Endodermal cell (in vitro differentiated cells): ENCODE data around the gene CPZ. TPM values are rescaled to one million over a fixed set of nuclear protein-coding genes. Genes with fewer than 3 reads are reported as not detected.

Experiments
- DNase-seq: peaks from one replicate; pipeline ENCODE4 v3.0.0-alpha.2; 2017
- H3K27ac ChIP-seq: 2 replicates; pipeline ENCODE4 v1.5.1; 2013; ENCODE audit warnings: mild to moderate bottlenecking, low read depth, low read length, moderate library complexity
- H3K27me3 ChIP-seq: 2 replicates; pipeline ENCODE4 v1.6.1; 2013; ENCODE audit warnings: mild to moderate bottlenecking, low read length, moderate library complexity; ENCODE audit not compliant: insufficient read depth, control insufficient read depth, poor library complexity, severe bottlenecking
- H3K36me3 ChIP-seq: 2 replicates; pipeline ENCODE4 v1.7.0; 2013; ENCODE audit warnings: mild to moderate bottlenecking, low read length, moderate library complexity; ENCODE audit not compliant: control insufficient read depth, insufficient read depth
- H3K4me1 ChIP-seq: one replicate; pipeline ENCODE4 v1.7.0; 2013; ENCODE audit warnings: low read length; ENCODE audit not compliant: control insufficient read depth, insufficient read depth
- H3K4me3 ChIP-seq: 2 replicates; pipeline ENCODE4 v1.5.1; 2013; ENCODE audit warnings: mild to moderate bottlenecking, low read length, moderate library complexity
- H3K9ac ChIP-seq: 2 replicates; pipeline ENCODE4 v1.6.1; 2013; ENCODE audit warnings: mild to moderate bottlenecking, low read length, moderate library complexity; ENCODE audit not compliant: poor library complexity, severe bottlenecking; ENCODE audit errors: extremely low read depth
- H3K9me3 ChIP-seq: 2 replicates; pipeline ENCODE4 v1.6.1; 2013; ENCODE audit warnings: mild to moderate bottlenecking, low read length, moderate library complexity; ENCODE audit not compliant: control insufficient read depth
- H3K27ac Mint-ChIP-seq: 2 replicates; pipeline ENCODE4 v1.8.0; 2020; ENCODE audit warnings: mixed read lengths
- H3K27me3 Mint-ChIP-seq: 2 replicates; pipeline ENCODE4 v1.8.0; 2021; ENCODE audit warnings: mild to moderate bottlenecking, mixed read lengths; ENCODE audit not compliant: insufficient read depth
- H3K36me3 Mint-ChIP-seq: 2 replicates; pipeline ENCODE4 v1.8.0; 2020; ENCODE audit warnings: low read depth, mixed read lengths
- H3K4me1 Mint-ChIP-seq: 2 replicates; pipeline ENCODE4 v1.8.0; 2020; ENCODE audit warnings: mixed read lengths
- H3K4me3 Mint-ChIP-seq: 2 replicates; pipeline ENCODE4 v1.8.0; 2020; ENCODE audit warnings: mild to moderate bottlenecking, moderate library complexity, mixed read lengths
- H3K9me3 Mint-ChIP-seq: 2 replicates; pipeline ENCODE4 v1.8.0; 2020; ENCODE audit warnings: mild to moderate bottlenecking, mixed read lengths
- WGBS, 2 experiments: methylation state at CpG; one replicate each; pipeline versions ENCODE4 v1.1.5 to v1.1.7; 2013; ENCODE audit warnings: missing lambda C conversion rate in 2 of 2, mixed read lengths in 1 of 2; ENCODE audit not compliant: insufficient coverage in 1 of 2, insufficient read length in 1 of 2; 5-methylcytosine and 5-hydroxymethylcytosine counted together
- total RNA-seq, 2 donors: library from RNA; stranded (reverse); fragmentation: NEBNext Ultra II Directional in 1 of 2; extraction: Animal tissue kit (Norgen Biotek cat#: 25700) in 1 of 2; gene quantifications; 2 replicates in 1 of 2; 3 replicates in 1 of 2; pipeline ENCODE4 v1.2.1, GENCODE V29; 2021
- TF ChIP-seq, protein P1 (sequence below): fragments of 200-600 bp; sonication (generic); conservative IDR thresholded peaks from 2 replicates; pipeline ENCODE4 v1.5.0; 2021; ENCODE audit warnings: antibody characterized with exemption, mild to moderate bottlenecking

The CPZ gene
- total RNA-seq, 2 donors from 2014 or later: 23.9 to 33.6 TPM

- Mint-ChIP-seq H3K27ac (no peak overlapping the region), H3K4me1 (peaks cover 13% of the 10 kb centered on the region), H3K27me3 (peaks cover 73% of the 10 kb centered on the region), H3K4me3 (no peak overlapping the region), H3K36me3 (no peaks in the 10 kb centered on the region), H3K9me3 (no peaks in the 10 kb centered on the region)
- Histone ChIP-seq H3K27ac (no peak overlapping the region), H3K9me3 (no peaks in the 10 kb centered on the region), H3K27me3 (peaks cover 1% of the 10 kb centered on the region), H3K4me3 (no peak overlapping the region), H3K4me1 (no peaks in the 10 kb centered on the region), H3K9ac (no peak overlapping the region), H3K36me3 (no peaks in the 10 kb centered on the region)
- TF ChIP-seq, protein P1, sequence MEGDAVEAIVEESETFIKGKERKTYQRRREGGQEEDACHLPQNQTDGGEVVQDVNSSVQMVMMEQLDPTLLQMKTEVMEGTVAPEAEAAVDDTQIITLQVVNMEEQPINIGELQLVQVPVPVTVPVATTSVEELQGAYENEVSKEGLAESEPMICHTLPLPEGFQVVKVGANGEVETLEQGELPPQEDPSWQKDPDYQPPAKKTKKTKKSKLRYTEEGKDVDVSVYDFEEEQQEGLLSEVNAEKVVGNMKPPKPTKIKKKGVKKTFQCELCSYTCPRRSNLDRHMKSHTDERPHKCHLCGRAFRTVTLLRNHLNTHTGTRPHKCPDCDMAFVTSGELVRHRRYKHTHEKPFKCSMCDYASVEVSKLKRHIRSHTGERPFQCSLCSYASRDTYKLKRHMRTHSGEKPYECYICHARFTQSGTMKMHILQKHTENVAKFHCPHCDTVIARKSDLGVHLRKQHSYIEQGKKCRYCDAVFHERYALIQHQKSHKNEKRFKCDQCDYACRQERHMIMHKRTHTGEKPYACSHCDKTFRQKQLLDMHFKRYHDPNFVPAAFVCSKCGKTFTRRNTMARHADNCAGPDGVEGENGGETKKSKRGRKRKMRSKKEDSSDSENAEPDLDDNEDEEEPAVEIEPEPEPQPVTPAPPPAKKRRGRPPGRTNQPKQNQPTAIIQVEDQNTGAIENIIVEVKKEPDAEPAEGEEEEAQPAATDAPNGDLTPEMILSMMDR: no peak
- 78 to 85% methylated on average over 4 to 11 of the region's 12 CpGs for WGBS, 2 experiments
- DNase-seq: no peak
These were observed 50.2 kb downstream of the CPZ start for GRCh38 chr4:8642651-8643321.

GRCh38 chr4:8643441-8643840, 50.9 kb downstream of the CPZ start:
- no peaks in the 10 kb centered on the region for H3K9me3 ChIP-seq
- Mint-ChIP-seq H3K27ac (no peak overlapping the region), H3K36me3 (no peaks in the 10 kb centered on the region), H3K4me1 (peaks cover 13% of the 10 kb centered on the region), H3K4me3 (no peak overlapping the region), H3K9me3 (no peaks in the 10 kb centered on the region), H3K27me3 (peaks cover 71% of the 10 kb centered on the region)
- no peak overlapping the region for H3K4me3 ChIP-seq
- TF ChIP-seq, protein P1: no peak
- WGBS, 2 experiments: 85 to 88% methylated on average over 5 to 6 of the region's 6 CpGs
- H3K4me1 ChIP-seq: no peaks in the 10 kb centered on the region
- H3K9ac ChIP-seq: no peak overlapping the region
- no peak for DNase-seq
- no peak overlapping the region for H3K27ac ChIP-seq
- no peaks in the 10 kb centered on the region for H3K36me3 ChIP-seq
- no peaks in the 10 kb centered on the region for H3K27me3 ChIP-seq

- Histone ChIP-seq H3K27ac (no peak overlapping the region), H3K4me3 (no peak overlapping the region), H3K9ac (no peak overlapping the region), H3K4me1 (no peaks in the 10 kb centered on the region), H3K36me3 (no peaks in the 10 kb centered on the region), H3K27me3 (no peaks in the 10 kb centered on the region), H3K9me3 (no peaks in the 10 kb centered on the region)
- Mint-ChIP-seq H3K36me3 (no peaks in the 10 kb centered on the region), H3K4me3 (no peak overlapping the region), H3K9me3 (no peaks in the 10 kb centered on the region), H3K27ac (no peak overlapping the region), H3K27me3 (peaks cover 67% of the 10 kb centered on the region), H3K4me1 (peaks cover 13% of the 10 kb centered on the region)
- TF ChIP-seq, protein P1: no peak
- 80 to 94% methylated on average over 12 to 22 of the region's 22 CpGs for WGBS, 2 experiments
- DNase-seq: peak; percentile 45
These were observed 51.4 kb downstream of the CPZ start for GRCh38 chr4:8643986-8644385.
